HG03442 (cell line): ENCODE data around the gene TMEM161A.

Source experiments
- ATAC-seq: cut with Tn5 transposase; IDR thresholded peaks from one replicate; pipeline ENCODE4 v1.9.1; 2021; ENCODE audit warnings: mild to moderate bottlenecking, moderate library complexity; ENCODE audit not compliant: unreplicated experiment

TMEM161A gene

GRCh38 chr19:19098084-19098702 is 40.1 kb downstream of the TMEM161A start:
- no peak for ATAC-seq

GRCh38 chr19:19096641-19097627 is 41.3 kb downstream of the TMEM161A start:
- ATAC-seq: no peak

- ATAC-seq: no peak
Observed at GRCh38 chr19:19095691-19096090, 42.6 kb downstream of the TMEM161A start.

GRCh38 chr19:19094513-19094912 is 43.8 kb downstream of the TMEM161A start:
- ATAC-seq: no peak

GRCh38 chr19:19087676-19088075 is 50.6 kb downstream of the TMEM161A start:
- no peak for ATAC-seq

GRCh38 chr19:19083413-19084178 is 54.7 kb downstream of the TMEM161A start:
- no peak for ATAC-seq

- no peak for ATAC-seq
Observed at GRCh38 chr19:19081642-19082151, 56.6 kb downstream of the TMEM161A start.

GRCh38 chr19:19079571-19079970 is 58.7 kb downstream of the TMEM161A start:
- ATAC-seq: no peak

GRCh38 chr19:19078801-19079200 is 59.5 kb downstream of the TMEM161A start:
- no peak for ATAC-seq

- no peak for ATAC-seq
Observed at GRCh38 chr19:19077103-19077502, 61.2 kb downstream of the TMEM161A start.

- ATAC-seq: no peak
Observed at GRCh38 chr19:19076476-19076875, 61.8 kb downstream of the TMEM161A start.

- ATAC-seq: no peak
Observed at GRCh38 chr19:19075126-19075525, 63.2 kb downstream of the TMEM161A start.

- ATAC-seq: no peak
Observed at GRCh38 chr19:19074196-19074882, 63.9 kb downstream of the TMEM161A start.

GRCh38 chr19:19071897-19072296 is 66.4 kb downstream of the TMEM161A start:
- no peak for ATAC-seq
